Spinal cord (tissue), 10 donors: ENCODE measurements around the gene SDHAF2. TPM values are rescaled to one million over a fixed set of nuclear protein-coding genes. Genes with fewer than 3 reads are reported as not detected.
"Not testable (repeated sequence)": the region's sequence is repeated elsewhere in the genome, so short reads cannot be mapped to it uniquely, and the experiment has no call there.

ENCODE experiments used
- DNase-seq, 6 donors: peaks; one replicate each; pipeline versions ENCODE4 v3.0.0 to v3.0.0-alpha.2; 2013 to 2015; ENCODE audit warnings: low spot score in 6 of 6, low read depth in 4 of 6
- H3K27ac ChIP-seq: one replicate; pipeline ENCODE4 v1.5.1; 2013; ENCODE audit warnings: low read depth, low read length, control low read depth
- H3K27me3 ChIP-seq: one replicate; pipeline ENCODE4 v1.6.1; 2013; ENCODE audit warnings: low read length; ENCODE audit not compliant: control insufficient read depth, insufficient read depth
- H3K36me3 ChIP-seq: one replicate; pipeline ENCODE4 v1.6.1; 2013; ENCODE audit warnings: low read length; ENCODE audit not compliant: control insufficient read depth, insufficient read depth
- H3K4me1 ChIP-seq: one replicate; pipeline ENCODE4 v1.6.1; 2013; ENCODE audit warnings: low read length; ENCODE audit not compliant: control insufficient read depth, insufficient read depth
- H3K4me3 ChIP-seq: one replicate; pipeline ENCODE4 v1.5.1; 2013; ENCODE audit warnings: low read depth, low read length, control low read depth
- H3K9me3 ChIP-seq: one replicate; pipeline ENCODE4 v1.6.1; 2013; ENCODE audit warnings: low read length; ENCODE audit not compliant: control insufficient read depth, insufficient read depth
- WGBS: methylation state at CpG from one replicate; pipeline ENCODE4 v1.1.5; 2013; ENCODE audit warnings: missing lambda C conversion rate; ENCODE audit not compliant: insufficient coverage; 5-methylcytosine and 5-hydroxymethylcytosine counted together
- long read RNA-seq, 4 donors: transcript quantifications; one replicate each; lab custom pipeline, GENCODE V29; 2026
- polyA plus RNA-seq, 2 donors: library from polyadenylated mRNA; unstranded; fragments of 120-200 nt; gene quantifications; one replicate each; pipeline ENCODE4 v1.2.1, GENCODE V29; 2013; ENCODE audit not compliant: insufficient read length in 2 of 2
- total RNA-seq, 2 donors: library from RNA; depleted of rRNA in 1 of 2; stranded (reverse); fragments of 120-200 nt in 1 of 2; fragments of >200 nt in 1 of 2; gene quantifications; one replicate each; pipeline versions ENCODE4 v1.2.3 to v1.2.4, GENCODE V29; 2013 to 2014
- donor health status: healthy.

SDHAF2 gene
- 10 to 100 TPM; 34.7 to 64.5 TPM for total RNA-seq
- 10 to 100 TPM; 40.3 to 52.7 TPM for polyA plus RNA-seq
- long read RNA-seq, donor 1, transcript SDHAF2-201 (4 exons, 2,033 nt): major isoform, 29 of 34 reads
- long read RNA-seq, donor 1, partial matches to known transcripts: 0 of 34 reads
- long read RNA-seq, donor 1, other reads (novel, unspliced or antisense): 0 of 34 reads
- long read RNA-seq, donor 2, transcript SDHAF2-201 (4 exons, 2,033 nt): major isoform, 6 of 15 reads
- long read RNA-seq, donor 2, partial matches to known transcripts: 0 of 15 reads
- long read RNA-seq, donor 2, other reads (novel, unspliced or antisense): 0 of 15 reads
- long read RNA-seq, donor 3, transcript SDHAF2-206 (2 exons, 835 nt): minor isoform, 10 of 32 reads
- long read RNA-seq, donor 3, transcript SDHAF2-201 (4 exons, 2,033 nt): major isoform, 12 of 32 reads
- long read RNA-seq, donor 3, partial matches to known transcripts: 5 of 32 reads
- long read RNA-seq, donor 3, other reads (novel, unspliced or antisense): 0 of 32 reads
- long read RNA-seq, donor 4, transcript SDHAF2-201 (4 exons, 2,033 nt): major isoform, 35 of 58 reads
- long read RNA-seq, donor 4, transcript SDHAF2-206 (2 exons, 835 nt): minor isoform, 10 of 58 reads
- long read RNA-seq, donor 4, partial matches to known transcripts: 8 of 58 reads
- long read RNA-seq, donor 4, other reads (novel, unspliced or antisense): 0 of 58 reads

- no peaks in the 10 kb centered on the region for H3K27me3 ChIP-seq
- DNase-seq: peak; percentile 77 to 98 (median 92)
- under 1% methylated on average over 77 of the region's 82 CpGs for WGBS
- H3K27ac ChIP-seq: peak within 1 kb of the TSS; percentile 99
- peaks cover 16% of the 10 kb centered on the region for H3K36me3 ChIP-seq
- no peaks in the 10 kb centered on the region for H3K9me3 ChIP-seq
- peak within 1 kb of the TSS; percentile 98 for H3K4me3 ChIP-seq
- peaks cover 14% of the 10 kb centered on the region for H3K4me1 ChIP-seq
These were observed at the start of gene SDHAF2, which contains the start of gene CPSF7 for GRCh38 chr11:61429691-61430582. Gene SDHAF2 (plus strand): TSS chr11:61430124. CDS start chr11:61430147, 23 bp downstream. Gene CPSF7 (minus strand): TSS chr11:61429975. CDS start chr11:61429235, 740 bp downstream.

DNA sequence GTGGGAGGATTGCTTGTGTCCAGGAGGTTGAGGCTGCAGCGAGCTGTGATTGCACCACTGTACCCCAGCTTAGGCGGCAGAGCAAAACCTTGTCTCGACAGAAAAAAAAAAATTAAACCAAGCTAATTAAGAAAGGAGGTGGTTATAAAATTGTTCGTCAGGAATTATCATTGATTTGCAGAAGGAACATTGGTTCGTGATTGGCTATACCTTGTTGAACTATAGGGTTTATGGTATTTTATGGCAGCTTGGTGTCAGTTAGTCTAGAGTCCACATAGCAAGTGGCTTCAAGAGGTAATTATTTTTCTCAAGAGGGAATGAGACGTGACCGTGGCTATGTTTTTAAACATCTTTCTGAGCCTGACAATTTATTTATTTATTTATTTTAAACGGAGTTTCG is 49.0 kb upstream of the SDHAF2 start:
- WGBS: 93% methylated on average over 3 of the region's 9 CpGs
- no peaks in the 10 kb centered on the region for H3K9me3 ChIP-seq
- no peak for DNase-seq
- H3K27me3 ChIP-seq: no peaks in the 10 kb centered on the region
- no peak overlapping the region for H3K27ac ChIP-seq
- H3K4me3 ChIP-seq: no peak overlapping the region
- peaks cover 11% of the 10 kb centered on the region for H3K36me3 ChIP-seq
- no peaks in the 10 kb centered on the region for H3K4me1 ChIP-seq

GRCh38 chr11:61383859-61384258 is 46.1 kb upstream of the SDHAF2 start:
- not testable (repeated sequence) for H3K4me3 ChIP-seq, H3K27ac ChIP-seq, H3K9me3 ChIP-seq, H3K27me3 ChIP-seq, DNase-seq, H3K4me1 ChIP-seq
- WGBS: 91% methylated on average over 5 of the region's 5 CpGs
- H3K36me3 ChIP-seq: peaks cover 11% of the 10 kb centered on the region

DNA sequence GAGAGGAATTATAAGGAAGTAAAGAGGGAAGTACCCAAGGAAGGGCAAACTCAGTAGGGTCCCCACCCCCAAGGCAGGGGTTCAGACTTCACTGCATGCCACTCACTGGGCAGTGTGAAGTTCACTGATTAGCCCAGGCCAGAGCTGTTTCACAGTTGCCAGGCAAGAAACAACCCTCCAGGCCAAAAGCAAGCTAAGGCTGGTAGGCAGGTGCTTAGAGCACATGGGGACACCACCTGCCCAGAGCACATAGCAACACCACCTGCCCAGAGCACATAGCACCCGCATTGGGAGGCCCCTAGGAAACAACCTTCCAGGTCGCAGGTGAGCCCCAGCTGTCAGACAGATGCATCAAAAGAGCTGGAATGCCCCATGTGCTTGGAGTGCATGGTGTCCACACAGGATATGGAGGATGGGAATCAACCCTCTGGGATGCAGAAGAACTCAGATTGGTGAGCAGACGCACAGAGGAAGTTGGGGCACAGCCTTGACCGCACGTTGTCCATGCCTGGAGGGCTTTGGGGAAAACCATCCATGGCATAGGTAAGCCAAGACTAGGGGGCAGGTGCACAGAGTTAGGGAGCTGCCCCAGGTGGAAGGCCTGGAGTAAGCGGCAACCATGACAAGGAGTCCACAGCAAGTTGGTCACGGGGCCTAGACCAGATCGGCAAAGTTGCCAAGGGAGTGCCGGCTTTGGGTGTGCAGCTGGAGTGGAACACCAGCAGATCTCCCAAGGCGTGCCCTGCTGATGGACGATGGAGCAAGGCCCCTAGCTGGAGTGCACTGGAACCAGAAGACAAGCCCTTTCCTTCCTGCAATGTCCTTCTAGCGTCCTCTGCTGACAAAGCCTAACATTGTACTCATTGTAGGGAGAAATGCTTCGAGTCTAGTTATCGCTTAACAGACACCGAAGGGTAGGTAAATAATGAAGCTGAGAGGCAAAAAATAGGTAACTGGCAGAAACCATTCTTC is 45.4 kb upstream of the SDHAF2 start:
- 94% methylated on average over 10 of the region's 15 CpGs for WGBS
- Histone ChIP-seq H3K4me3 (no peak overlapping the region), H3K27ac (no peak overlapping the region), H3K27me3 (no peaks in the 10 kb centered on the region), H3K4me1 (no peaks in the 10 kb centered on the region), H3K9me3 (no peaks in the 10 kb centered on the region), H3K36me3 (peaks cover 9% of the 10 kb centered on the region)
- DNase-seq: no peak

DNA sequence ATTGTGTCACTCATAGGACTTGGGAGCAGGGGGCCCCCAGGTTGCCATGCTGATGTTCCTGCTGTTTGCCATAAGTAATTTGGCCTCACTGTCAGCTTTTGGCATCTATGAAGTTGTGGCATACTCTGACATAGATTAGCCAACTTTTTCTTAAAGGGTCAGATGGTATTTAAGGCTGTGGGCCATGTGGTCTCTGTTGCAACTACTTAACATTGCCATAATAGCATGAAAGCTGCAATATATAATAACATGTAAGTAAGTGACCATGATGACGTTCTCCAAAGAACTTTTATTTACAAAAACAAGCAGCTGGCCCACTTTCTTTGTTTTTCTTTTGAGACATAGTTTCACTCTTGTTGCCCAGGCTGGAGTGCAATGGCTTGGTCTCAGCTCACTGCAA is 39.8 kb upstream of the SDHAF2 start:
- Histone ChIP-seq H3K4me3 (no peak overlapping the region), H3K4me1 (peaks cover 17% of the 10 kb centered on the region), H3K36me3 (peaks cover 12% of the 10 kb centered on the region), H3K9me3 (no peaks in the 10 kb centered on the region), H3K27ac (no peak overlapping the region), H3K27me3 (no peaks in the 10 kb centered on the region)
- no CpG with 5 or more reads among the region's 1 CpG for WGBS
- DNase-seq: no peak

DNA sequence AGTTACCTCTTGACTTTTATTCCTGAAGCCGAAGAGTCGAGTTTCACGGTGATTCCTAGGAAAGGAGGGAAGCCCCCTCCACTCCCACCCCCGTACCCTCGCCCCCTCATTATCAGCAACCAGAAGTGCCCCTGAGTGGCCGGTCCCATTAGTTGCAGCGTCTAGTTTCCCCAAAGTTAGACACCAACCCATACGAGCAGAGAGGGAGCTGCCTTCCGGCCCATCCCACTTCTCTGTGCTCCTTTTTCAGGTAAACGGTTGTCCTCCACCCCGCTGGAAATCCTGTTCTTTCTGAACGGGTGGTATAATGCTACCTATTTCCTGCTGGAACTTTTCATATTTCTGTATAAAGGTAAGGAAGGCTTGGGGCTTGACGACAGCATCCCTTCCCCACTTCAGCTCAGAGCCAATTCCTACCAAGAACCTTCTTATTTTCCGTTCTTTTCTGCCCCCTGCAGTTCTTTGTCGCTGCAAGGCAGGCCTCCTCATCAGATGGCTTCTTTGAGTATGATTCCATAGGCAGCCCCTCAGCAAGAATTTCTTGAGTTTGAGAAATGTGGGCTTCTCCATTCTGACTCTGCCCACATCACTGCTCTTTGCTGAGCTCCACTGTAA is 36.8 kb upstream of the SDHAF2 start:
- Histone ChIP-seq H3K4me1 (peaks cover 17% of the 10 kb centered on the region), H3K9me3 (no peaks in the 10 kb centered on the region), H3K4me3 (peak overlapping the region; percentile 92), H3K36me3 (peaks cover 31% of the 10 kb centered on the region), H3K27me3 (no peaks in the 10 kb centered on the region), H3K27ac (no peak overlapping the region)
- DNase-seq: peak in 2 of 6 donors; percentile 53 to 79
- WGBS: no CpG with 5 or more reads among the region's 15 CpGs

GRCh38 chr11:61401173-61401572 is 28.8 kb upstream of the SDHAF2 start:
- no peak overlapping the region for H3K27ac ChIP-seq
- WGBS: 100% methylated on average over 1 of the region's 2 CpGs
- H3K4me1 ChIP-seq: peaks cover 13% of the 10 kb centered on the region
- H3K9me3 ChIP-seq: no peaks in the 10 kb centered on the region
- peak in 1 of 6 donors; percentile 7 for DNase-seq
- H3K36me3 ChIP-seq: peaks cover 43% of the 10 kb centered on the region
- H3K4me3 ChIP-seq: no peak overlapping the region
- H3K27me3 ChIP-seq: no peaks in the 10 kb centered on the region

- Histone ChIP-seq H3K9me3 (no peaks in the 10 kb centered on the region), H3K27ac (no peak overlapping the region)
- 96% methylated on average over 2 of the region's 2 CpGs for WGBS
These were observed 28.4 kb upstream of the SDHAF2 start for GRCh38 chr11:61401573-61401972.

More at GRCh38 chr11:61401573-61401972, 28.4 kb upstream of the SDHAF2 start:
- H3K4me1 ChIP-seq: peaks cover 14% of the 10 kb centered on the region
- no peak overlapping the region for H3K4me3 ChIP-seq
- no peak for DNase-seq
- peaks cover 40% of the 10 kb centered on the region for H3K36me3 ChIP-seq
- H3K27me3 ChIP-seq: no peaks in the 10 kb centered on the region
